NCI-H1105 (cell line): ENCODE data around the gene FHL1.

Experiments
- DNase-seq: peaks from one replicate; lab custom pipeline; 2025; lab: John Stamatoyannopoulos, UW

FHL1 gene

GRCh38 chrX:136185401-136186022 is 38.2 kb downstream of the FHL1 start:
- no peak for DNase-seq

GRCh38 chrX:136186023-136186413 is 38.7 kb downstream of the FHL1 start:
- no peak for DNase-seq

DNA sequence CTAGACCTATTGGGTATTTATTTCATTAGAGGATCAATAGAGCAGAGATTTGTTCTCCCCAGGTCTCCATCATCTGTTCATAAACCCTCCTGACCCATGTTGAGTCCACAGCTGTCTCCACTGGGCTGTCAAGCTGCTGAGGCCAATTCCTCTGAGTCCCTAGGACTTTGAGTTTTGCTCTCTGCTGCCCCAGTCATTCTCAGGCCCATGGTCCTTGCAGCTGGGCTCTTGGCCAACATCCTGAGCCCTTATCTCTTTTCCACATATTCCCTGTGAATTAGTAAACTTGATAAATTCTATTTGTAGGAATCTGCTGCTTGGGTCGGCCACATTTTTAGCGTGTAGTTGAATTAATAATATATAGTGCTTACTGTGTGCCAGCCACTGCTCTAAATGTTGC is 41.9 kb downstream of the FHL1 start:
- DNase-seq = no peak

GRCh38 chrX:136190038-136190713 is 42.8 kb downstream of the FHL1 start:
- DNase-seq = no peak

- DNase-seq = no peak
Measured at GRCh38 chrX:136191171-136191570, 43.8 kb downstream of the FHL1 start.

GRCh38 chrX:136192135-136192534 is 44.8 kb downstream of the FHL1 start:
- DNase-seq = no peak

- no peak for DNase-seq
Measured at GRCh38 chrX:136192839-136193414, 45.6 kb downstream of the FHL1 start.

DNA sequence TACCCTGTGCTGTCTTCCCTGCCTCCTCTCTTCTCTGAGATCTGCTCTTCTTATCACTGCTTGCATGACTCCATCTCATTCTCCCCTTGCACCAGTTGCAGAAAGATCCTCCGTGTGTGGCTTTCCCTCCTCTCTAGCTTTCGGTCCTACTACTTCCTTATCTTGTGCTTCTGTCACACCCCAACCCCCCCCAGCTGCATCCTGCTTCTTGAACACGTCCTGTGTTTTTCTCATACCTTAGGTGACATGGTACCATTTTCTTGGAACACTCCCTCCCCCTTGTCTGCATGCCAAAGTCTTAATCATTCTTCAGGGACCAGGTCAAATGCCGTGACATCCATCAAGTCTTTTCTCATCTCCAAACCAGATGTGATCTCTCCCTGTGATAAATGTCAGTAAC is 46.4 kb downstream of the FHL1 start:
- no peak for DNase-seq

- DNase-seq = no peak
Measured at GRCh38 chrX:136194536-136194935, 47.2 kb downstream of the FHL1 start.

DNA sequence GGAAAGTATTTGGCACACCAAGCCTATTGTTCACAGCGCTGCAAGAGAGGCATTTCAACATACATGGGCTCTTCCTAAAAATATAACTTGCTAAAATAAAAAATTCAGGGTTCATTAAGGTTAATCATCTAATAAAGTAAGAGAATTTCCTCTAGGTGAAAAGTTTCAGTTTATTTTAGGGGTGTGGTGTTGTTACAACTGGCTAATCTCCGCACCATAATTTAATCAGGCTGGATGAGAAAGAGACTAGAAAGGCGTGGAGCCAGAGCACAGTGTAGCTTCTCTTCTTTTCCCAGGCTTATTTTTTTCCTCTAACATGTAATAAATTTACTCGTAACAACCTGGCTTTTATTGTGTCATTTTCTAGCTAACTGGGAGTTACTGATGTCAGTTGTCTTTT is 47.9 kb downstream of the FHL1 start:
- DNase-seq = no peak

DNA sequence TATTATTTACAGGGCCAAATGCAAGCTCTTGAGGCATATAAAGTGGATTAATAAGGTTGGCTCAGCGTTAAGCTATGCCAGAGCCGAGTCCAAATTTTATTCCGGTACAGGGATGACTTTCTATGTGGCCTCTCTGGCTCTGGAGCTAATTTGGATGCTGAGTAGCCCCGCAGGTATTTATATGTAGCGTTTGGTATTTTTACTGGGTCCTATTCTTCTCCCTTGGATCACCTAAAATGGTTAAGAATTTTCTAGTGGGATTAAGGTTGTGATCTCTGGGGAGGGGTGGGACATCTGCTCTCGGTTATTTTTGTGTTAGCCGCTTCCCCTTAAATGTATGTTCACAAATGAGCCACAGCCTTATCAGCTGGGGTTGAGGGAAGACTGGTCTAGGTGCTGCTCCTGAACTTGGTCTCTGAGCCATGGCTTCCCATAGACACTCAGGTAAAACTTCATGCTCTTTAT is 49.4 kb downstream of the FHL1 start:
- DNase-seq = no peak

- no peak for DNase-seq
Measured at GRCh38 chrX:136198010-136198409, 50.7 kb downstream of the FHL1 start.

- DNase-seq = no peak
Measured at GRCh38 chrX:136198678-136199243, 51.4 kb downstream of the FHL1 start.

GRCh38 chrX:136199365-136199764 is 52.0 kb downstream of the FHL1 start:
- no peak for DNase-seq

GRCh38 chrX:136200466-136200865 is 53.1 kb downstream of the FHL1 start:
- DNase-seq = no peak

DNA sequence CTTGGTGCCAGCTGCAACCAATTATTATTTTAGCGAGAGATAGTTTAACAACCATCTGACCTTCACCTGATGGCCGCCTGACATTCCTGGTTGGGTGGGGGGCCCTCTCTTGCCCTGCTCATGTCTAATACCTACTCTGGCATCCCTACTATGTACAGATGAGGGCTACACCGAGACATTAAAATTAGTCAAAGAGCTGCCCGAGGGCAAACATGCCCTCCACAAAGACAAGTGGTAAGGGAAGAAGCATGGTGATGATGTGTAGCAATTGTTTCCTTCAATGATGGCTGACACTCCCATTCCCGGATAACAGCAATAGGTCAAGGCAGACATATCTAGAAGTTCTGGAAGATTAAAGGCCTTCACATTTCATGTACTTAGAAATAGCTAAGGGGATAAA is 54.3 kb downstream of the FHL1 start:
- DNase-seq = no peak

DNA sequence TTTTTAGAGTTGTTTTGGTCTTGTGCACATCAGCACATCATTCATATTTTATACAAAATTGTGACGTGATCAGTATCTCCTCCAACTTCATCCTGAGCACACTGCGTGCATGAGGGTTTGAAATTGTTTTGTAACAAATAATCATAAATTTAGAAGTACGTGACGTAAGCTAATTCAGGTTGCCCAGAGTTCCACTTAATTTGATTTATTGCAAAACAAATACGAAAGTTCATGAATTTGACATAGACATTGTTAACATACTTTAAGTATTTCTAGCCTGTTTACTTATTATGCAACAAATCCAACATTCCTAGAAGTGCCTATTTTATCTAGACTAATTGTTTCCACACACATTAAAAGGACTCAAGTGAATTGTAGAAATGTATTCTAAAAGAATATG is 55.6 kb downstream of the FHL1 start:
- no peak for DNase-seq

GRCh38 chrX:136203438-136203837 is 56.1 kb downstream of the FHL1 start:
- no peak for DNase-seq

DNA sequence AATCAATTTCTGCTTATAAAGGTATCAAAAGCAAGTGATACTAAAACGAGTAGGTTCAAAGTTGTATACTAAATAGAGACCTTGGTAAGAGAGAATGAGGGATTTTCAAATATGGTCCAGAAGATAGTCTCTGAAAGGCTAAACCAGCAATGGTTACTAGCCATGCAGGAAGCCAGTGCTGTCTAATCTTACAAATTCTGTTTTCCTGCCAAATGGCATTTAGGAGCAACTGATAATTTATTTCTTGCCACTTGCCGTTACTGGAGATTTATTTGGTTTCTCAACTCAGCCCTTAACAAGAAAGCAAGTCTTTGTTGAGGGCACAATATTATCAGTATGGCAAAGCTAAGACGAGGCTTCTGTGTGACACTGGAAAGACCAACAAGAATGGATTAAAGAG is 56.6 kb downstream of the FHL1 start:
- DNase-seq = no peak

- DNase-seq = no peak
Measured at GRCh38 chrX:136204571-136204970, 57.2 kb downstream of the FHL1 start.

GRCh38 chrX:136205882-136206380 is 58.6 kb downstream of the FHL1 start:
- DNase-seq = no peak

- no peak for DNase-seq
Measured at GRCh38 chrX:136206916-136207315, 59.6 kb downstream of the FHL1 start.

GRCh38 chrX:136207546-136207945 is 60.2 kb downstream of the FHL1 start:
- DNase-seq = no peak
